GM12864 (cell line): ENCODE data around the gene PAK2.

ENCODE experiments used
- DNase-seq: peaks from one replicate; pipeline ENCODE4 v3.0.0-alpha.2; 2011; ENCODE audit warnings: low read depth
- H3K4me3 ChIP-seq: 2 replicates; pipeline ENCODE4 v1.5.1; 2011; ENCODE audit warnings: mild to moderate bottlenecking, low read depth, low read length, control low read depth
- TF ChIP-seq, protein P1 (sequence below): IDR thresholded peaks from 2 replicates; pipeline ENCODE4 v1.5.1; 2011; ENCODE audit warnings: low read depth, mild to moderate bottlenecking, moderate library complexity, low read length, control low read depth, inconsistent platforms; ENCODE audit errors: missing control alignments

The PAK2 gene

DNA sequence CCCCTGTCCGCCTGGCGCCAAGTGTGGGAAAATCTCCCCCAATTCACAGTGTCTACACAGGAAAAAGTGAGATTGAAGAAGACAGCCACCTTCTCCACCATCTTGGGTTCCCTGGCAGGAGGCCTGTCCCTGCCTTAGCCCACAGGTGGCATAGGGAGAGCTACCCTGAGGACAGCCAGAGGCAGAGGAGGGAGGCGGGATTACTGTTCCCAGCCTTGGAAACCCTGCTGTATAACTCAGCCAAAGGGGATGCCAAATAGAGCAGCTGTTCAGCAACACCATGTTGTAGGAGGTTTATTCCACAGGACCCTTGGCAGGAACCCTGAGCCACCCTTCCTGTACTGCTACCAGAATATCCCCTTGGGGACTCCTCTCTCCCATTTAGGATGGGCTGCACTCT is 54.8 kb downstream of the PAK2 start:
- no peak overlapping the region for H3K4me3 ChIP-seq
- DNase-seq = no peak
- TF ChIP-seq, protein P1, sequence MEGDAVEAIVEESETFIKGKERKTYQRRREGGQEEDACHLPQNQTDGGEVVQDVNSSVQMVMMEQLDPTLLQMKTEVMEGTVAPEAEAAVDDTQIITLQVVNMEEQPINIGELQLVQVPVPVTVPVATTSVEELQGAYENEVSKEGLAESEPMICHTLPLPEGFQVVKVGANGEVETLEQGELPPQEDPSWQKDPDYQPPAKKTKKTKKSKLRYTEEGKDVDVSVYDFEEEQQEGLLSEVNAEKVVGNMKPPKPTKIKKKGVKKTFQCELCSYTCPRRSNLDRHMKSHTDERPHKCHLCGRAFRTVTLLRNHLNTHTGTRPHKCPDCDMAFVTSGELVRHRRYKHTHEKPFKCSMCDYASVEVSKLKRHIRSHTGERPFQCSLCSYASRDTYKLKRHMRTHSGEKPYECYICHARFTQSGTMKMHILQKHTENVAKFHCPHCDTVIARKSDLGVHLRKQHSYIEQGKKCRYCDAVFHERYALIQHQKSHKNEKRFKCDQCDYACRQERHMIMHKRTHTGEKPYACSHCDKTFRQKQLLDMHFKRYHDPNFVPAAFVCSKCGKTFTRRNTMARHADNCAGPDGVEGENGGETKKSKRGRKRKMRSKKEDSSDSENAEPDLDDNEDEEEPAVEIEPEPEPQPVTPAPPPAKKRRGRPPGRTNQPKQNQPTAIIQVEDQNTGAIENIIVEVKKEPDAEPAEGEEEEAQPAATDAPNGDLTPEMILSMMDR = no peak

DNA sequence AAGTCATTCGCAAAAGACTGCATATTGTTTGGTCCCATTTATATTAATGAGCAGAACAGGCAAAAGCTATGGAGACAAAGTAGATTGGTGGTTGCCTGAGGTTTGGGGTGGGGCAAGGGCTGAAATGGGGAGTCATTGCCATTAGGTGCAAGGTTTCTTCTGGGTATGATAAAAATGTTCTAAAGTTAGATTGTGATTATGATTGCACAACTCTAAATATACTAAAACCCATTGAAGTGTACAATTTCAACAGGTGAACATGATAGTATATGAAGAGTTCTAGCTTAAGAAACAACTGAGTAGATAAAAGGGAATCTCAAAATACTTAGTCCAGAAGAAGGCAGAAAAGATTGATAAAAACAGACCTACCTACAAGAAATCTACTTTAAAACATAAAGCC is 56.7 kb downstream of the PAK2 start:
- TF ChIP-seq, protein P1 = no peak
- no peak for DNase-seq
- H3K4me3 ChIP-seq = no peak overlapping the region

DNA sequence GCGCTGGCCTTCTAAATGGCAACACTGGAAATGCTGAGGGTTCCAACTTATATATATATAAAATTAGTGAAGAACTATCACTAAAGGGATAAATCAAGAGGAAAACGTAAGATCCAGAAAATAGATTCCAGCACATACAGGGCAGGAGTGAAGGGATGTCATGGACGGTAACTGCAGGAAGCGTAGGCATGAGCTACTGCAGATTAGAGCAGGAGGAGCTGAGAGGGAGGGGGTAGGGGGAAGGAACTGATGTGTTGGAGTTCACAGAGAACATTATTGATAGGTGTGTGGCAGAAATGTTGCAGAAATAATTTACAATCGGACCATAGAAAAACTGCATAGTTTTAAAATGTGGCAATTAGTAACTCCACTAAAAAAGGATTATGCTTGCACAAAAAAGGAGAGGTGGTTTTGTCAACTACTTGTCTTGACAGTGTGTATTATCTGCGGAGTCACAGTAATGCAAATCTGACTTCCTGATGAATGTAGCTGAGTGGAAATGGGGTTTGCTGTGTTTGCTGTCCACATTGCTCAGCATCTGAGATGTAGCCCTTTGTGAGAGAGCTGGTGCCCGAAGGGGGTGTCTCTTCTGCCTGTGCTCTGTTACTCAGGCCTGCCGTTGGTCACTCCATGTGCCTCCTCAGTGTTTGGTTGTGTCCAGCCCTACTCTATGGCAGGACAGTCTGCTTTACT is 61.2 kb downstream of the PAK2 start:
- no peak for DNase-seq
- TF ChIP-seq, protein P1 = no peak
- H3K4me3 ChIP-seq = no peak overlapping the region

DNA sequence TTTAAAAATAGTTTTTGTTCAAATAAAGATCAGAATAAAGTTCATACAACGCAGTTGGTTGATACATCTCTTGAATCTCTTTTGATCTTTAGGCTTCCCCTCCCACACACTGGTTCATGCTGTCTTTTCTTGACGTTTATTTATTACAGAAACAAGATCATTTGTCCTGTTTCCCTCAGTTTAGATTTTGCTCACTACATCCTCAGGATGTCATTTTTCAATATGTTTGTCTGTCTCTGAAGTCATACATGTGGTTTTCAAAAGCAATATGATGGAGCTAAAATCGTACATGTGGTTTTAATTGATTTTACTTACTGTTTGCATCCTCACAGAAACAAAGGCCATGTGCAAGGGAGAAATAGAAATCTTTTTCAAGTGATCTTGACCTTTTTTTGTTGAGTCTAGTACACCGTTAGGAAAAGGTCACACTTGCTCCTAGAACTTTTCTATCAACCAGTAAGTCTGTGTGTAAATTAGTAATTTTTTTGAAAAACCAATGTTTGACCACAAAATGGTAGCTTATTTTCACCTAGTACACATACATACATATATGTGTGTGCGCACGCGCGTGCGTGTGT is 64.3 kb downstream of the PAK2 start:
- TF ChIP-seq, protein P1 = no peak
- no peak overlapping the region for H3K4me3 ChIP-seq
- no peak for DNase-seq

DNA sequence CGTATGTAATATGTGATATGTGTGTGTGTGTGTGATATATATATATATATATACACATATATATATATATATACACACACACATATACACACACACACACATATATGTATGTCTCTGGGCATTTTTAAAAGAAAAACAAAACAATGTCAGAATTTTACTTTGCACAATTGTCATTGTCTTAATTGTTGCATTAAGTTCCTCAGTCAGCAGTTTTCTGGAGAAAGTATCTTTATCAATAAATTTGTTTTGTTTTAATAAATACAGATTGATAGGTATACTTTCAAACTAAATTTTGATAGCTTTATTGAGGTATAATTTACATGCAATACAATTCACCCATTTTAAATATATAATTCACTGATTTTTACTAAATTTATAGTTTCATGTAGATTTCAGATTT is 65.1 kb downstream of the PAK2 start:
- H3K4me3 ChIP-seq = no peak overlapping the region
- DNase-seq = no peak
- TF ChIP-seq, protein P1 = no peak

DNA sequence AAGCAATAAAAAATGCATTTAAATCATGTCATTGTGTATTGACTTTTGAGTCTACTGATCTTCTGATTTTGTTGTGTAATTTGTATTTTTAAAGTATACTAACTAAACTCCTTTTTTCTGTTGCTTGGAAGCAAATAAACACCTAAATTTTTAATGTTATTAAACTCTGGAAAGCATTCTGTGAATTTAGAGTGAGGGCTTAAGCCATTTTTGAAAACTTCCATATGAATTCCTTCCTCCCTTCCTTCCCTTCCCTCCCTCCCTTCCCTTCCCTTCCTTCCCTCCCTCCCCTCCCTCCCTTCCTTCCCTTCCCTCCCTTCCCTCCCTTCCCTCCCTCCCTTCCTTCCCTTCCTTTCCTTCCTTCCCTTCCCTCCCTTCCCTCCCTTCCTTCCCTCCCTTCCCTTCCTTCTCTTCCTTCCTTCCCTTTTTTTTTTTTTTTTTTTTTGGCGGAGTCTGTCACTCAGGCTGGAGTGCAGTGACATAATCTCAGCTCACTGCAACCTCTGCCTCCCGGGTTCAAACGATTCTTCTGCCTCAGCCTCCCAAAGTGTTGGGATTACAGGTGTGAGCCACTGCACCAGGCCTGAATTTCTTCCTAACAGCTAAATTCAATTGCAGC is 71.4 kb downstream of the PAK2 start:
- DNase-seq = no peak
- no peak overlapping the region for H3K4me3 ChIP-seq
- TF ChIP-seq, protein P1 = no peak
